Activated T-helper 17 cell treated with anti-CD3 and anti-CD28 coated beads, Interleukin-2, amount 50 U/mL, for 72 hours (primary cell): ENCODE data around the gene RAB23. TPM values are rescaled to one million over a fixed set of nuclear protein-coding genes. Genes with fewer than 3 reads are reported as not detected.

Experiments
- ATAC-seq: fragments of 150-1000 bp; cut with Tn5 transposase; replicated peaks from 2 replicates; pipeline ENCODE4 v1.10.0; 2021; ENCODE audit warnings: mild to moderate bottlenecking, moderate library complexity
- H3K27ac Mint-ChIP-seq: one replicate; pipeline ENCODE4 v1.8.0; 2022; ENCODE audit warnings: mixed read lengths
- H3K27me3 Mint-ChIP-seq: one replicate; pipeline ENCODE4 v1.8.0; 2022; ENCODE audit warnings: mixed read lengths
- H3K36me3 Mint-ChIP-seq: one replicate; pipeline ENCODE4 v1.8.0; 2022; ENCODE audit warnings: low read depth, mild to moderate bottlenecking, mixed read lengths
- H3K4me1 Mint-ChIP-seq: one replicate; pipeline ENCODE4 v1.8.0; 2022; ENCODE audit warnings: mixed read lengths
- H3K4me3 Mint-ChIP-seq: one replicate; pipeline ENCODE4 v1.8.0; 2022; ENCODE audit warnings: mild to moderate bottlenecking, mixed read lengths
- H3K9me3 Mint-ChIP-seq: one replicate; pipeline ENCODE4 v1.8.0; 2022; ENCODE audit warnings: mixed read lengths
- total RNA-seq, 2 donors: library from RNA; stranded (reverse); gene quantifications; one replicate each; pipeline ENCODE4 v1.2.3, GENCODE V29; 2022

The RAB23 gene
- total RNA-seq, 2 donors from 2014 or later, result 2.6 to 4.1 TPM

DNA sequence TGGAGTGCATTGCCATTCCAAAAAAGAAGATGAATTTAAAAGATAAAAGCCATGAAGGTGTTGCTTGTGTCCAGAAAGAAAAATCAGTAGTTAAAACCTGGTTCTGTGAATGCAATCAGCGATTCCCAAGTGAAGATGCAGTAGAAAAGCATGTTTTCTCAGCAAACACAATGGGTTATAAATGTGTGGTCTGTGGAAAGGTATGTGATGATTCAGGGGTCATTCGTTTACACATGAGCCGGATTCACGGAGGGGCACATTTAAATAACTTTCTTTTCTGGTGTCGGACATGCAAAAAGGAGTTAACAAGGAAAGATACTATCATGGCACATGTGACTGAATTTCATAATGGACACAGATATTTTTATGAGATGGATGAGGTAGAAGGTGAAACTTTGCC lies 74.7 kb downstream of the RAB23 start:
- peaks cover 24% of the 10 kb centered on the region for H3K4me1 Mint-ChIP-seq
- no peaks in the 10 kb centered on the region for H3K27me3 Mint-ChIP-seq
- H3K36me3 Mint-ChIP-seq, result peaks cover 95% of the 10 kb centered on the region
- ATAC-seq, result no peak
- H3K9me3 Mint-ChIP-seq, result no peaks in the 10 kb centered on the region
- H3K4me3 Mint-ChIP-seq, result peak overlapping the region; percentile 65
- peak overlapping the region; percentile 88 for H3K27ac Mint-ChIP-seq

GRCh38 chr6:57143690-57144089 lies 78.4 kb downstream of the RAB23 start:
- no peak for ATAC-seq
- no peak overlapping the region for H3K27ac Mint-ChIP-seq
- peaks cover 80% of the 10 kb centered on the region for H3K36me3 Mint-ChIP-seq
- no peaks in the 10 kb centered on the region for H3K9me3 Mint-ChIP-seq
- H3K4me1 Mint-ChIP-seq, result peaks cover 24% of the 10 kb centered on the region
- H3K27me3 Mint-ChIP-seq, result no peaks in the 10 kb centered on the region
- H3K4me3 Mint-ChIP-seq, result no peak overlapping the region

- Mint-ChIP-seq H3K27me3 (no peaks in the 10 kb centered on the region), H3K4me1 (peaks cover 8% of the 10 kb centered on the region), H3K36me3 (peaks cover 72% of the 10 kb centered on the region), H3K4me3 (no peak overlapping the region), H3K9me3 (no peaks in the 10 kb centered on the region), H3K27ac (no peak overlapping the region)
- ATAC-seq, result no peak
These were observed 80.0 kb downstream of the RAB23 start for GRCh38 chr6:57142178-57142525.

GRCh38 chr6:57141451-57142177 lies 80.5 kb downstream of the RAB23 start:
- H3K4me3 Mint-ChIP-seq, result no peak overlapping the region
- H3K27ac Mint-ChIP-seq, result no peak overlapping the region
- H3K4me1 Mint-ChIP-seq, result peaks cover 8% of the 10 kb centered on the region
- no peaks in the 10 kb centered on the region for H3K9me3 Mint-ChIP-seq
- no peak for ATAC-seq
- peaks cover 72% of the 10 kb centered on the region for H3K36me3 Mint-ChIP-seq
- H3K27me3 Mint-ChIP-seq, result no peaks in the 10 kb centered on the region

- Mint-ChIP-seq H3K4me1 (no peaks in the 10 kb centered on the region), H3K9me3 (no peaks in the 10 kb centered on the region), H3K27ac (no peak overlapping the region), H3K36me3 (peaks cover 70% of the 10 kb centered on the region), H3K4me3 (no peak overlapping the region), H3K27me3 (no peaks in the 10 kb centered on the region)
- ATAC-seq, result no peak
These were observed 84.1 kb downstream of the RAB23 start for GRCh38 chr6:57138026-57138425.

- no peaks in the 10 kb centered on the region for H3K9me3 Mint-ChIP-seq
- no peak overlapping the region for H3K27ac Mint-ChIP-seq
- no peaks in the 10 kb centered on the region for H3K4me1 Mint-ChIP-seq
- ATAC-seq, result peak; percentile 75
- H3K4me3 Mint-ChIP-seq, result no peak overlapping the region
- H3K27me3 Mint-ChIP-seq, result no peaks in the 10 kb centered on the region
- H3K36me3 Mint-ChIP-seq, result peaks cover 70% of the 10 kb centered on the region
These were observed 84.8 kb downstream of the RAB23 start for GRCh38 chr6:57137350-57137749.

Other genes with a start within 250 kb of the RAB23 start
- gene KIAA1586, start 175.6 kb downstream of the RAB23 start, total RNA-seq, result 10 to 100 TPM; 13.9 to 18.3 TPM
- gene ZNF451, start 132.1 kb downstream of the RAB23 start, total RNA-seq, result 10 to 100 TPM; 58.8 to 65.7 TPM
- 1 to 10 TPM; 5.6 to 9.5 TPM for gene BAG2, start 50.0 kb downstream of the RAB23 start, total RNA-seq
- 10 to 100 TPM; 42.7 to 49.1 TPM for gene PRIM2, start 95.3 kb upstream of the RAB23 start, total RNA-seq